HuH-7 (cell line): Measurements from ENCODE around the gene ZBTB4.
"Not testable (repeated sequence)": the region's sequence is repeated elsewhere in the genome, so short reads cannot be mapped to it uniquely, and the experiment has no call there.

Experiments used
- DNase-seq: peaks from one replicate; pipeline ENCODE4 v3.0.0; 2011; ENCODE audit warnings: low spot score

Gene ZBTB4

DNA sequence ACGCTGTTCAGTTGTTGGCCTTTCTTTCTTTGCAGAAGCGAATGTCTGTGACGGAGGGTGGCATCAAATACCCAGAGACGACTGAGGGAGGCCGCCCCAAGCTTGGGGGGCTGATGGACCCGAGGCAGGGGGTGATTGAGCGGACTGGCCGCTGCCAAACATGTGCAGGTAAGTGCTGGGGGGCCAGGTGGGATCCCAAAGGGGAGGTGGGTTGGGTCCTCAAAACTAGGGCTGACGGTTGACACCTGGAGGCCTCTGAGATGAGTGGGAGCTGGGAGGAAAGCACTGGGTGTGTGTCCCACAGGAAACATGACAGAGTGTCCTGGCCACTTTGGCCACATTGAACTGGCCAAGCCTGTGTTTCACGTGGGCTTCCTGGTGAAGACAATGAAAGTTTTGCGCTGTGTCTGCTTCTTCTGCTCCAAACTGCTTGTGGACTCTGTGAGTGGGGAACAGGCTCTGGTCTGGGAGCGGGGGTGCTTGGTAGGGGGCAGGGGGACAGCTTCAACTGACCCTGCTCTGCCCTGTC lies 16.5 kb upstream of the ZBTB4 start:
- DNase-seq, result no peak

- DNase-seq, result no peak
Observed at GRCh38 chr17:7493941-7494340, 14.5 kb upstream of the ZBTB4 start.

DNA sequence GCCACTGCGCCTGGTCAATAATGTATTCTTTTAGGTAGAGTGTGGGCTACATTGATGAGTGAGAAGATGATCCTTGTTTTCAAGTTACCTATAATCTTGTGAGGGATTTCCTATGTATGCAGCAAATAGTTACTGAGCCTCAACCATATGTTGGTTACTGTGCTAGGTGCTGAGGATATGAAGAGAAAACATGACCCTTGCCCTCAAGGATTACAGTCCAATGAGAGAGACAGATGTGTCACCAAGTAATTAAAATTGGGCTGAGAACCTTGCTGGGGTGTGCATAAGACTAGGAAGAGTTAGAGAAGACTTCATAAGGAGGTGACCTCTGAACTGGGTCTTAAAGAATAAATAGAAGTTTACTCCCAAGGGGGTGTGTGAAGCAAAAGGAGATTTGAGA lies 12.2 kb upstream of the ZBTB4 start:
- no peak for DNase-seq

GRCh38 chr17:7490144-7490543 lies 10.7 kb upstream of the ZBTB4 start:
- DNase-seq, result no peak

DNA sequence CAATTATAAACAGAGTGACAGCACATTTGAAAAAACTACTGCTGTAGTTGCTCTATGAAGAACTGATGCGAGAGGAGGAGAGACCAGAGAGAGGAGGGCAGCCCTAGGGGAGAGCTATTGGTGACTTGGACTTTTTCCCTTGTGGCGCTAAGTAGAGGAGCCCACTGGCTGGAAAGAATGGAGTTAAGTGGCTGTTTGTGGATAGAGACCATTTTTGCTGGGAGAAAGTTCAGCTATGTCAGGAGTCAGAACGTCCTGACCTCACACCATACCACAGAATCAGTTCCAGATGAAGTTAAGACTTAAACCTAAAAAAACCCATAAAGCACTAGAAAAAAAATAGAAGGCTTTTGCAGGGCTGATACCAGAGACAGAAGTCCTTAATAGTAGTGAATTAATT lies 6.8 kb upstream of the ZBTB4 start:
- DNase-seq, result no peak

DNA sequence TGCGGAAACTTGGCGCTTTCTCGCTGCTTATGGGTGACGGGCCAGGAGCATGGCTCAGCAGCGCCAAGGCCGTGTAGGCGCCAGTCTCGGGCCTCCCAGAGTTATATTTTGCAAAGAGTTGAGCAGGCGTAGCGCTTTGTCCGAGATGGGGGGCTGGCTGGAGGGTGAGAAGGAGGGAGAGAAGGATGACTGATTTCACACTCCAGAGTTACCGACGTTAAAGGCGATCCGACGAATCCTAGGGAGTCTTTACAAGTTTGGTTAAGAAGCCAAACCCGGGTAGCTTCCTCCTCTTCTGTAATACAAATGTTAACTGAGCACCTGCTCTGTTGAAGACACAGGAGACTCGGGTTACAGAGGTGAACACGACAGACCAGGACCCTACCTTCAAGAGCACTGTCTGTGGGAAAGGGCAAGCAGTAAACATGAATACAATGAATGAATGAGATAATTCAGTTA lies 5.5 kb upstream of the ZBTB4 start:
- DNase-seq, result no peak

- peak; percentile 82 for DNase-seq
Observed at GRCh38 chr17:7484067-7484918, 4.9 kb upstream of the ZBTB4 start, which contains the start of gene POLR2A. TSS of gene POLR2A (plus strand) at chr17:7484366.

DNA sequence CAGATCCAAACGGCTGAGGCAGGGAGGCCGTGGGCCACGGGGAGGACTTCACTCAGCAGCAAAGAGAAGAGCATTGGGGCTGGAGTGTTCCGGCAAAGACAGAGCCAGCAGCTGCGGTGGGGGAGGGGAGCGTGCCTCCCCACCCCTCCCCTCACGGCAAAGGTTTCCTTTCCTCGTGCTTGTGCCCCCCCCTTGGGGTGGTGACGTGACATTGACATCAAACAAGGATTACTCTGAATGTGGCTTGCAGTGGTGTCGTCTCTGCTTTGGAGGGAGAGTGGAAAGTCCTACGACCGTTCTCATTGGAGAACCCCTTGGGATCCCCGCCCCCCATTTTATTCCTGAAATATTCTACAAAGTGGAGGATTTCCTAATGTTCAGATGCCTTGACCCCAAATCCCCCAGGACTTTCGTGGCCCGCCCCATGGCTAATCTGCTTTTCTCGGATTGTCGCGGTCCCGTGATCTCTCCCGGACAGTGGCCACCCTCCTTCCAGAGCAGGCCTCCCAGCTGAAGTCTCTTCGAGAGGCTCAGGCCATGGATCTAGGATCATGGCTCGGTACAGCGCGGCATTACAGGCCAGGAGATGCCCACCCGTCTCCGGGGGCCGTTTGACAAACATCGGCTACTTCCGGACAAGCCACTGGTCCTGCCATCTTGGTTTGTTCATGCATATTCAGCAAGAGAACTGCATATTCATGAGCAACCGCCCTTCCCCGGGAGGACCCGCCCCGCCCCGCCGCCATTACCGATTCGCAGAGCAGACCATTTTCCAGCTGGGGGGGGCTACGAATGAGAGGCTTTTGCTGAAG lies 4.0 kb upstream of the ZBTB4 start:
- DNase-seq, result peak; percentile 70

DNA sequence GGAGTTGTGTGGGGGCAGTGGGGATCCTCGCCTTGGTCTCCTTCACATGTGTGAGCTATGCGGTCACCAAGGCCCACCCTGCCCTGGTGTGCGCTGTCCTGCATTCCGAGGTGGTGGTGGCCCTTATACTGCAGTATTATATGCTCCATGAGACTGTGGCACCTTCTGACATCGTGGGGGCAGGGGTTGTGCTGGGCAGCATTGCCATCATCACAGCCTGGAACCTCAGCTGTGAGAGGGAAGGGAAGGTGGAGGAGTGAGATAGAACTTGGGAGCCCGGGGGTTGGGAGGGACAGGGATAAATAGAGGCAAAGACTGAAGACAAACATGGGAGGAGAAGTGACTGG lies 3.3 kb upstream of the ZBTB4 start:
- DNase-seq, result not testable (repeated sequence)

DNA sequence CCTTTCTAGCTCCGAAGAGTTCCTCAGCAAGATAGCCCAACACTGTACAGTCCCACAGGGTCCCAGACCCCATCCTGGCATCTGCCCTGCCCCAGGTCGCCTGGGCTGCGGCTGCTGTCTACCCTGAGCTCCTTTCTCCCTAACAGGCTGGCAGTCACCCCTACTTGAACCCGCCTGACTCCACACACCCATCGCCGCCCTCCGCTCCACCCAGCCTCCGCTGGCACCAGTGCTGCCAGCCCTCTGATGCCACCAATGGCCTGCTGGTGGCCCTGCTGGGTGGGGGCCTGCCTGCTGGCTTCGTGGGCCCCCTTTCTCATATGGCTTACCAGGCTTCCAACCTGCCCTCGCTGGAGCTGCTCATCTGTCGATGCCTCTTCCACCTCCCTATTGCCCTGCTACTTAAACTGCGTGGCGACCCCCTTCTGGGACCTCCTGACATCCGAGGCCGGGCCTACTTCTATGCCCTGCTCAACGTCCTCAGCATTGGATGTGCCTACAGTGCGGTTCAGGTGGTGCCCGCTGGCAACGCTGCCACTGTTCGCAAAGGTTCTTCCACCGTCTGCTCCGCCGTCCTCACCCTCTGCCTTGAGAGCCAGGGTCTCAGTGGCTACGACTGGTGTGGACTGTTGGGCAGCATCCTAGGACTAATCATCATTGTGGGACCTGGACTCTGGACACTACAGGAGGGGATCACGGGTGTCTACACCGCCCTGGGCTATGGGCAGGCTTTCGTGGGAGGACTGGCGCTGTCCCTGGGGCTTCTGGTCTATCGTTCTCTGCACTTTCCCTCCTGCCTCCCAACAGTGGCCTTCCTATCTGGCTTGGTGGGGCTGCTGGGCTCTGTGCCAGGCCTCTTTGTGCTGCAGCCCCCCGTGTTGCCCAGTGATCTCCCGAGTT lies 2.7 kb upstream of the ZBTB4 start:
- DNase-seq, result not testable (repeated sequence)

GRCh38 chr17:7481275-7481674 lies 1.8 kb upstream of the ZBTB4 start, which contains the start of gene SLC35G6:
TSS of gene SLC35G6 (plus strand) at chr17:7481446. CDS start at chr17:7481517, 71 bp downstream.
- not testable (repeated sequence) for DNase-seq

DNA sequence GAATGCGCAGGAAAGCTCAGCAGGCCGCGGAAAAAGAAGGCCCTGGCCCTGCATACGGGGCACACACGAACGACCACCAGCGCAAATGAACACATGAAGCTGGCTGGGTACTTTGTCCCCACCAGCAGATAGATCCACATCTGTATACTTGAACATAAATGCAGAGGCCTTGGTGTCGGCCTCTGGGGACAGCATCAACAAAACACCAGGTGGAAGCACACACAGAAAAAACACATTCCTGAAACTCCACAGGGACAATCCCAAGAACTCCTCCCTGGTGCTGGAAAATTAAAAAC lies 606 bp upstream of the ZBTB4 start:
- DNase-seq, result no peak

DNA sequence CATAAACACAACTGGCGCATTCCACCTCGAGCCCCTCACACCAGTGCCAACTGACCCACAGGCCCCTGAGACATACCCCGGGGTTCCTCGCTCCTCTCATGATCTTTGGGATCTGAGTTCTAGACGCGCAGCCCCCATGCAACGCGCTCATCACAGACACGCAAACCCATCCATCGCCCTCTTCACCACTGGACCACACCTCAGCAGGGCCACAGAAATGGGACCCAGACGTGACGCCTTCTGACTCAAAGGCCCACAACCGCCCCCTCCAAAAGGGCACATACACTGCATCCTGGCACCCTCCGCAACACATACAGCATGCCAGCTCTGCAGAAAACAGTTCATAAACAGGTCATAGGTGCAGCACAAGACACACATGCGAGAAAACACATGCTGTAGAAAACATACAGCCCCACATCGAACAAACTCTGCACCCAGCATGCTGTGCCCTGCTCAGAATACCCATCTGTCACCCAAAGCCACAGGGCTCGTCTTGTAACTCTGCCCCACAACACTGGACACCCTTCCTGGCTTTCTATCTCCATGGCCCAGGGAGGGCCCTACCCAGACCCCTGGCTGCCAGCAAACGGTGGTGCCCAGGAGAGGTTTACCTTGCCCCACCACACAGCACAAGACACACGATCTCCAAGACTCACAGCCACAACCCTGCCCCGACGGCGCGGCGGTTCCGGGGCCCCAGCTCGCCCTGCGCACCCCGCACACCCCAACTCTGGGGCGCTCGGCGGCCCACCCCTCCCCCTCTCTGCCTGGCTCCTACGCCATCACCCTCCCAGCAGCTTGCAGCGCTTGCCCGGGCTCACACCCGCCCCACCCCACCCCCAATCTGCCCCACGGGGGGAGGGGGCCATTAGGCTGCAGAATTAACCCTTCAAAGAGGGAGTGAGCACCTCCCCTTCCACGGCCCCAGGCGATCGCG lies 887 bp downstream of the ZBTB4 start:
- DNase-seq, result no peak

- no peak for DNase-seq
Observed at GRCh38 chr17:7477392-7478275, 1.8 kb downstream of the ZBTB4 start.

DNA sequence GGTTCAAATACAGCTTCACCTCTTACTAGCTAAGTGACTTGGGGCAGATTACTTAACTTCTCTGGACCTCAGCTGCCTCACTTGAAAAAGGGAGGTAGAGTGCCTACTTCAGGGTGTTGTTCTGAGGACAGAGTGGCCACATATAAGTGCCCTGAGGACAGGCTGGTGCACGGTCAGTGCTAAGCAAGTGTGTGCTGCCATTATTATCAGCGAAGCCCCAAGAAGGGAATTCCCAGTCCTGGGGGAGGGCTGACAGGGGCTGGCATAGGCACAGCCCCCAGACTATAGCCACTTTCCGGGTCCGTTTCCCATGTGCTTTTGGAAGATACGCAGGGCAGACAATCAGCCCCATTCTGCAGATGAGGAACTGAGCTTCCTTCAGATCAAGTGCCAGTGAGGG lies 2.5 kb downstream of the ZBTB4 start:
- no peak for DNase-seq

- no peak for DNase-seq
Observed at GRCh38 chr17:7476494-7476893, 2.9 kb downstream of the ZBTB4 start.

DNA sequence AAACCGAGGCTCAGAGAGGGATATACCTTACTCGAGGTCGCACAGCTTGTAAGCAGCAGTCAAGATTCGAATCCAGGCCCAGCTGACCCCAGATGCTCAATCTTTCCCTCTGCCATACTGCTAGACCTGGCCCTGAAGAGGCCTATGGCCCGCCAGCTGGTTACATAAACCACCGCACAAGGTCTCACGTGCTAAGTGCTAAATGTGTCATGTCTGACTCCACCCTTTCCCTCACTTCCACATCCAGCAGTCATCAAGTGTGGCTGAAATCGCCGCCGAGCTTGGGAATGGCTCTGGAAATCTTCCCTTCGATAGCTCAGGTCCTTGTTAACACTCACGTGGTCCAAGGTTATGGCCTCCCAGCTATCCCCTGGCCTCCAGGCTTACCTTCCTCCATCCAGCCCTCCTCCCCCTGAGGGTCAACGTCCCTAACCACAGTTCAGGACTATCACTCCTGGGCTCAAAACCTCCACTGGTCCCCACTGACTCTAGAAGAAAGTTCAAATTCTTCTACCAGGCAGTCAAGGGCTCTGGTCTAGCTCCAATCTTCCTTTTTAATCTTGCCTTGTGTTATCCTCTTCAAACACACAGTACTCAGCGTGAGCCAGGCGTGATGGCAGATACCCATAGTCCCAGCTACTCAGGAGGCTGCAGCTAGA lies 3.5 kb downstream of the ZBTB4 start:
- no peak for DNase-seq

GRCh38 chr17:7474767-7475166 lies 4.7 kb downstream of the ZBTB4 start:
- not testable (repeated sequence) for DNase-seq

DNA sequence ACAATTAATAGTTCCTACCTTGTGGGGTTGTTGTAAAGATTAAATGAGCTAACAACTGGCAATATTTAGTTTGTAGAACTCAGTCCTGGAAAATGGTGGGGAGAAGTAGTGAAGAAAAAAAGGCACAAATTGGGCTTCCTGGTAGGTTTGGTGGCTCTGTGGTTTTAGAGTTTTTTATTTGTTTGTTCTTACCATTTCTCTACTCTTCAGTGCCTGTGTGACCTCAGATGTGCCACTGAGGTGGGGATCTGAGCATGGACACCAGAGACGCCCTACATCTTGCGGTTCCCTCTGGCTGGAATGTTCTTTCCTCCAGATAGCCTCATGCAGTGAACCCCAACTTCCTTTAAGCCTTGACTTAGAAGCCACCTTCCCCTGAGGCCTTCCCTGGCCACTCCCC lies 7.7 kb downstream of the ZBTB4 start:
- DNase-seq, result no peak
